K562 (cell line): ENCODE measurements around the gene LRP2BP. TPM values are rescaled to one million over a fixed set of nuclear protein-coding genes. Genes with fewer than 3 reads are reported as not detected.

Source experiments
- ARHGAP35 ChIP-seq: fragments of 450-650 bp; IDR thresholded peaks from 2 replicates; pipeline ENCODE4 v1.6.1; 2018; ENCODE audit not compliant: partially characterized antibody
- ATF1 ChIP-seq, 2 experiments: fragments of 450-650 bp in 1 of 2; IDR thresholded peaks; 2 replicates each; pipeline ENCODE4 v1.6.1; 2016; ENCODE audit warnings: missing compliant biosample characterization in 1 of 2, missing genetic modification characterization in 1 of 2
- ATF7 ChIP-seq: fragments of 450-650 bp; IDR thresholded peaks from 2 replicates; pipeline ENCODE4 v1.7.1; 2014; ENCODE audit warnings: mild to moderate bottlenecking, moderate library complexity
- CTBP1 ChIP-seq: fragments of 450-650 bp; IDR thresholded peaks from 2 replicates; pipeline ENCODE4 v1.6.1; 2016; ENCODE audit warnings: borderline replicate concordance
- DACH1 ChIP-seq: fragments of 450-650 bp; IDR thresholded peaks from 2 replicates; pipeline ENCODE4 v1.6.1; 2018; ENCODE audit not compliant: partially characterized antibody
- HNRNPH1 ChIP-seq: fragments of 200-400 bp; formaldehyde crosslinking; optimal IDR thresholded peaks from 2 replicates; pipeline ENCODE3; 2017; ENCODE audit warnings: low read depth, mild to moderate bottlenecking, low read length, moderate library complexity
- HNRNPL ChIP-seq: fragments of 200-400 bp; formaldehyde crosslinking; IDR thresholded peaks from 2 replicates; pipeline ENCODE4 v1.6.1; 2017; ENCODE audit warnings: low read depth, mild to moderate bottlenecking, low read length
- KLF16 ChIP-seq: IDR thresholded peaks from 2 replicates; pipeline ENCODE4 v1.6.1; 2016; ENCODE audit warnings: antibody characterized with exemption
- KLF6 ChIP-seq: fragments of 250-450 bp; sonication (Bioruptor Pico); IDR thresholded peaks from 2 replicates; pipeline ENCODE4 v1.4.0; 2020; ENCODE audit warnings: mild to moderate bottlenecking, moderate library complexity, borderline replicate concordance
- MYC ChIP-seq, 2 experiments: fragments of 250-450 bp in 1 of 2; sonication (Bioruptor Pico) in 1 of 2; IDR thresholded peaks; 2 replicates each; pipeline versions ENCODE4 v1.5.1 to v1.6.1; 2012 to 2021; ENCODE audit warnings: low read depth in 2 of 2, borderline replicate concordance in 1 of 2, improper control_type of control experiment in 1 of 2, low read length in 1 of 2, mild to moderate bottlenecking in 1 of 2, moderate library complexity in 1 of 2
- POLR2AphosphoS5 ChIP-seq: IDR thresholded peaks from 2 replicates; pipeline ENCODE4 v1.6.1; 2011; ENCODE audit warnings: mild to moderate bottlenecking, low read depth, low read length, moderate library complexity; ENCODE audit not compliant: control insufficient read depth, insufficient read depth
- RBM15 ChIP-seq: fragments of 200-400 bp; formaldehyde crosslinking; IDR thresholded peaks from 2 replicates; pipeline ENCODE4 v1.6.1; 2018; ENCODE audit warnings: mild to moderate bottlenecking, low read length, moderate library complexity; ENCODE audit not compliant: insufficient read depth
- RHOXF2B ChIP-seq: fragments of 250-450 bp; sonication (Bioruptor Pico); conservative IDR thresholded peaks from 2 replicates; pipeline ENCODE4 v1.5.1; 2021
- STAT5A ChIP-seq: IDR thresholded peaks from 2 replicates; pipeline ENCODE4 v1.6.1; 2012; ENCODE audit warnings: low read length, inconsistent platforms, borderline replicate concordance
- ZBED1 ChIP-seq: IDR thresholded peaks from 2 replicates; pipeline ENCODE4 v1.6.1; 2014
- ZNF316 ChIP-seq: fragments of 450-650 bp; IDR thresholded peaks from 2 replicates; pipeline ENCODE4 v1.6.1; 2016
- ZNF592 ChIP-seq: fragments of 450-650 bp; IDR thresholded peaks from 2 replicates; pipeline ENCODE4 v1.6.1; 2017; ENCODE audit warnings: antibody characterized with exemption, mild to moderate bottlenecking
- ZSCAN32 ChIP-seq: fragments of 450-650 bp; formaldehyde crosslinking; IDR thresholded peaks from 2 replicates; pipeline ENCODE4 v1.4.0; 2020; ENCODE audit warnings: mild to moderate bottlenecking, moderate library complexity
- polyA plus RNA-seq, 8 experiments: library from polyadenylated mRNA; depleted of rRNA in 4 of 8; stranded (reverse) in 5 of 8; unstranded in 3 of 8; fragments of >200 nt; fragmentation: Nextera tagmentation in 2 of 8; fragmentation: Illumina TruSeq in 1 of 8; extraction: Ambion mirVana in 2 of 8; extraction: Trizol in 1 of 8; gene quantifications; 2 replicates each; pipeline versions ENCODE4 v1.2.1 to v1.2.3, GENCODE V29; 2011 to 2014; ENCODE audit warnings: inconsistent platforms in 1 of 8, missing spikeins in 1 of 8
- total RNA-seq, 7 experiments: library from RNA; depleted of rRNA in 6 of 7; stranded (reverse); fragments of >200 nt in 6 of 7; fragmentation: Illumina TruSeq in 2 of 7; extraction: Trizol in 2 of 7; gene quantifications; 2 replicates each; pipeline versions ENCODE4 v1.2.1 to v1.2.3, GENCODE V29; 2011 to 2021; ENCODE audit warnings: low replicate concordance in 1 of 7
- TF ChIP-seq, protein P1 (sequence below), 2 experiments: fragments of 450-650 bp; IDR thresholded peaks; 2 replicates each; pipeline ENCODE4 v1.6.1; 2018; ENCODE audit warnings: mild to moderate bottlenecking in 2 of 2, low read depth in 1 of 2; ENCODE audit not compliant: partially characterized antibody in 2 of 2
- TF ChIP-seq, protein P2 (sequence below), 2 experiments: fragments of 450-650 bp in 1 of 2; sonication (generic) in 1 of 2; formaldehyde crosslinking in 1 of 2; IDR thresholded peaks in 1 of 2; conservative IDR thresholded peaks in 1 of 2; 2 replicates each; pipeline versions ENCODE4 v1.6.1 to v1.8.1; 2016 to 2023; ENCODE audit warnings: mild to moderate bottlenecking in 2 of 2, moderate library complexity in 2 of 2, inconsistent platforms in 1 of 2, missing genetic modification reagents in 1 of 2

The LRP2BP gene
- total and polyA plus RNA-seq, 9 of the 15 experiments (the other 6 are each of a cell fraction or from before 2014, with no cell fraction given) = 0.42 to 2.1 (median 0.62) TPM

GRCh38 chr4:185318679-185319078, 77.0 kb downstream of the LRP2BP start (continued):
- peak; percentile 45; the same call in 1 of the 2 replicates for TF ChIP-seq POLR2AphosphoS5
- TF ChIP-seq STAT5A = peak; percentile 85
- TF ChIP-seq KLF16 = peak; percentile 67; the same call in 1 of the 2 replicates
- TF ChIP-seq KLF6 = no peak
- TF ChIP-seq, protein P1, sequence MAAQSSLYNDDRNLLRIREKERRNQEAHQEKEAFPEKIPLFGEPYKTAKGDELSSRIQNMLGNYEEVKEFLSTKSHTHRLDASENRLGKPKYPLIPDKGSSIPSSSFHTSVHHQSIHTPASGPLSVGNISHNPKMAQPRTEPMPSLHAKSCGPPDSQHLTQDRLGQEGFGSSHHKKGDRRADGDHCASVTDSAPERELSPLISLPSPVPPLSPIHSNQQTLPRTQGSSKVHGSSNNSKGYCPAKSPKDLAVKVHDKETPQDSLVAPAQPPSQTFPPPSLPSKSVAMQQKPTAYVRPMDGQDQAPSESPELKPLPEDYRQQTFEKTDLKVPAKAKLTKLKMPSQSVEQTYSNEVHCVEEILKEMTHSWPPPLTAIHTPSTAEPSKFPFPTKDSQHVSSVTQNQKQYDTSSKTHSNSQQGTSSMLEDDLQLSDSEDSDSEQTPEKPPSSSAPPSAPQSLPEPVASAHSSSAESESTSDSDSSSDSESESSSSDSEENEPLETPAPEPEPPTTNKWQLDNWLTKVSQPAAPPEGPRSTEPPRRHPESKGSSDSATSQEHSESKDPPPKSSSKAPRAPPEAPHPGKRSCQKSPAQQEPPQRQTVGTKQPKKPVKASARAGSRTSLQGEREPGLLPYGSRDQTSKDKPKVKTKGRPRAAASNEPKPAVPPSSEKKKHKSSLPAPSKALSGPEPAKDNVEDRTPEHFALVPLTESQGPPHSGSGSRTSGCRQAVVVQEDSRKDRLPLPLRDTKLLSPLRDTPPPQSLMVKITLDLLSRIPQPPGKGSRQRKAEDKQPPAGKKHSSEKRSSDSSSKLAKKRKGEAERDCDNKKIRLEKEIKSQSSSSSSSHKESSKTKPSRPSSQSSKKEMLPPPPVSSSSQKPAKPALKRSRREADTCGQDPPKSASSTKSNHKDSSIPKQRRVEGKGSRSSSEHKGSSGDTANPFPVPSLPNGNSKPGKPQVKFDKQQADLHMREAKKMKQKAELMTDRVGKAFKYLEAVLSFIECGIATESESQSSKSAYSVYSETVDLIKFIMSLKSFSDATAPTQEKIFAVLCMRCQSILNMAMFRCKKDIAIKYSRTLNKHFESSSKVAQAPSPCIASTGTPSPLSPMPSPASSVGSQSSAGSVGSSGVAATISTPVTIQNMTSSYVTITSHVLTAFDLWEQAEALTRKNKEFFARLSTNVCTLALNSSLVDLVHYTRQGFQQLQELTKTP (IDR thresholded peaks at IDR 0.05; ENCODE audit: low read depth in 1 of 2, partially characterized antibody in 2 of 2) = no peak
- TF ChIP-seq ARHGAP35 = no peak
- no peak for TF ChIP-seq ATF1 (CRISPR knock-in tag; IDR thresholded peaks at IDR 0.05)
- peak; percentile 27; the same call in 1 of the 2 replicates for TF ChIP-seq ATF1 (tag; IDR thresholded peaks at IDR 0.05)
- no peak for TF ChIP-seq ZBED1
- TF ChIP-seq, protein P2, sequence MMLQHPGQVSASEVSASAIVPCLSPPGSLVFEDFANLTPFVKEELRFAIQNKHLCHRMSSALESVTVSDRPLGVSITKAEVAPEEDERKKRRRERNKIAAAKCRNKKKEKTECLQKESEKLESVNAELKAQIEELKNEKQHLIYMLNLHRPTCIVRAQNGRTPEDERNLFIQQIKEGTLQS (IDR thresholded peaks at IDR 0.05) = peak; percentile 77
- TF ChIP-seq, protein P2 (CRISPR knock-in tag; conservative IDR thresholded peaks at IDR 0.05) = no peak
- TF ChIP-seq ZNF316 = peak; percentile 92
- TF ChIP-seq MYC (IDR thresholded peaks at IDR 0.05; ENCODE audit: low read depth, low read length) = peak; percentile 74
- no peak for TF ChIP-seq MYC (CRISPR knock-in tag; IDR thresholded peaks at IDR 0.05; ENCODE audit: borderline replicate concordance, low read depth)
- no peak for TF ChIP-seq ZNF592
- TF ChIP-seq ZSCAN32 (CRISPR knock-in tag) = no peak
- no peak for TF ChIP-seq RBM15
- TF ChIP-seq HNRNPL = no peak
- TF ChIP-seq CTBP1 = peak; percentile 92
- TF ChIP-seq HNRNPH1 = no peak
- TF ChIP-seq ATF7 = peak; percentile 59; the same call in 1 of the 2 replicates
- TF ChIP-seq RHOXF2B (CRISPR knock-in tag) = no peak
- TF ChIP-seq DACH1 = no peak
